GM23248 (cell line): Measurements from ENCODE around the gene AGRN.

ENCODE experiments used
- EZH2 ChIP-seq: fragments of 200-600 bp; sonication (generic); IDR thresholded peaks from 2 replicates; pipeline ENCODE4 v1.6.1; 2018; ENCODE audit warnings: antibody characterized with exemption, mild to moderate bottlenecking; ENCODE audit not compliant: insufficient read depth, poor library complexity, severe bottlenecking
- EZH2phosphoT487 ChIP-seq: fragments of 200-600 bp; sonication (generic); IDR thresholded peaks from 2 replicates; pipeline ENCODE4 v1.6.1; 2018; ENCODE audit warnings: antibody characterized with exemption, moderate library complexity, mild to moderate bottlenecking, low read depth; ENCODE audit not compliant: insufficient read depth

GRCh38 chr1:980137-980571 is 39.8 kb upstream of the AGRN start:
- no peak for TF ChIP-seq EZH2
- no peak for TF ChIP-seq EZH2phosphoT487
